SIG-M5 treated with dmso at 0.1 percent for 504 hours (cell line): ENCODE data around the gene ATF7IP.
A peak's percentile ranks its signal among the peaks of the same experiment; 100 is the strongest.
"Not testable (repeated sequence)": the region's sequence is repeated elsewhere in the genome, so short reads cannot be mapped to it uniquely, and the experiment has no call there.

Source experiments
- DNase-seq: peaks from one replicate; lab custom pipeline; 2025; ENCODE audit not compliant: unreplicated experiment; lab: John Stamatoyannopoulos, UW

ATF7IP gene

GRCh38 chr12:14365294-14366208 lies at the start of gene ATF7IP:
ATF7IP (plus strand) TSS chr12:14365682; CDS start chr12:14423916, 58,234 bp downstream.
- DNase-seq = peak; percentile 99

GRCh38 chr12:14317362-14318146 lies 47.9 kb upstream of the ATF7IP start:
- DNase-seq = no peak

- not testable (repeated sequence) for DNase-seq
Measured at GRCh38 chr12:14319704-14320427, 45.6 kb upstream of the ATF7IP start.

- DNase-seq = no peak
Measured at GRCh38 chr12:14322403-14322802, 43.1 kb upstream of the ATF7IP start.

GRCh38 chr12:14325716-14326343 lies 39.7 kb upstream of the ATF7IP start:
- no peak for DNase-seq

GRCh38 chr12:14326699-14327098 lies 38.8 kb upstream of the ATF7IP start:
- no peak for DNase-seq

DNA sequence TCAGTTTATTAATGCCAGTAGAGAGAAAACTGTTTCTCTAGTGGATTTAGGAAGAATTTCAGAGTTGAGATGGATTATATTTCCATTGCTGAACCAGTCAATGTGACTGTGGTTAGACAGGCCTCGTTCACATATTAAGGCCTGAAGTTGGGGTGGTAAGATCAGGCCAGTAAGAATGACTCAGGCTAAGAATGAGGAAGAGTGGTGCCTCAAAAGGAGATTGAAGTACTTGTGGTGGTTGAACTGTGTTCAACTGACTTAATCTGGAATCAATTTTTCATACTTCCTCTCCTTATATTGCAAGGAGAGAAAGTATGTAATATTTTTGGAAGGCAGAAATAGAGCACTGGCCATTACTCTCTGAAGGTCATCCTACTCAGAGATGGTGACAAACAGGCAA lies 37.8 kb upstream of the ATF7IP start:
- peak; percentile 86 for DNase-seq

- DNase-seq = no peak
Measured at GRCh38 chr12:14332482-14332881, 33.0 kb upstream of the ATF7IP start.

DNA sequence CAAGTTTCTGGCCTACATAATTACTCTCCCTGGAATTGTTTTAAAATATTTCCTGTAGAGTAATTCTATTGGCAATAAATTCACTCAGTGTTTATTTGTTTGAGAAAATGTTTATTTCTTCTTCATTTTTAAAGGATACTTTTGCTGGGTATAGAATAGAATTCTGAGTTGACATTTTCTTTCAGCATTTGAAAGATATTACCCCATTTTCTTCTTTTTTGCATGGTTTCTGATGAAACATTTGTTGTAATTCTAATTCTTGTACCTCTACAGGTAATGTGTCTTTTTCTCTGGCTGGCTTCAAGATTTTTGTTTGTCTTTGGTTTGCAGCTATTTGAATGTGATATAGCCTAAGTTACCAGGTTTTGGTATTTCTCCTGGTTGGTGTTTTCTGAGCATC lies 25.1 kb upstream of the ATF7IP start:
- DNase-seq = no peak

GRCh38 chr12:14351524-14351923 lies 14.0 kb upstream of the ATF7IP start:
- DNase-seq = not testable (repeated sequence)

- DNase-seq = not testable (repeated sequence)
Measured at GRCh38 chr12:14352066-14352465, 13.4 kb upstream of the ATF7IP start.

DNA sequence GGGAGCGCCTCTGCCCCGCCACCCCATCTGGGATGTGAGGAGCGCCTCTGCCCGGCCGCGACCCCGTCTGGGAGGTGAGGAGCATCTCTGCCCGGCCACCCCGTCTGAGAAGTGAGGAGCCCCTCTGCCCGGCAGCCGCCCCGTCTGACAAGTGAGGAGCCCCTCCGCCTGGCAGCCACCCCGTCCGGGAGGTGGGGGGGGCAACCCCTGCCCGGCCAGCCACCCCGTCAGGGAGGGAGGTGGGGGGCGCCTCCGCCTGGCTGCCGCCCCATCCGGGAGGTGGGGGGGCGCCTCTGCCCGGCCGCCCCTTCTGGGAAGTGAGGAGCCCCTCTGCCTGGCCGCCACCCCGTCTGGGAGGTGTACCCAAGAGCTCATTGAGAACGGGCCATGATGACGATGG lies 10.8 kb upstream of the ATF7IP start:
- not testable (repeated sequence) for DNase-seq

DNA sequence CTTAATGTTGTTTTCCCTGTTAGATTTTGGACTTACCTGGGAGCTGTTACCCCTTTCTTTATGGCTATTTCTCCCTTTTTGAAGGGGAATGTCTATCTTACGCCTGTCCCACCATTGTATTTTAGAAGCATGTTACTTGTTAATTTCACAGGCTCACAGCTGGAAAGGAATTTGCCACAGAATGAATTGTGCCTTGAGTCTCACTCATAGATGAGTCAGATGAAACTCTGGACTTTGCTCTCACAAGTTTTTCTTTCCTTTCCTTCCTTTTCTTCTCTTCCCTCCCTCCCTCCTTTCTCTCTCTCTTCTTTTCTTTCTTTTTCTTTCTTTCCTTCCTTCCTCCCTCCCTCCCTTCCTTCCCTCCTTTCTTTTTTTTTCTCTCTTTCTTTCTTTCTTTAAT lies 9.3 kb upstream of the ATF7IP start:
- no peak for DNase-seq

DNA sequence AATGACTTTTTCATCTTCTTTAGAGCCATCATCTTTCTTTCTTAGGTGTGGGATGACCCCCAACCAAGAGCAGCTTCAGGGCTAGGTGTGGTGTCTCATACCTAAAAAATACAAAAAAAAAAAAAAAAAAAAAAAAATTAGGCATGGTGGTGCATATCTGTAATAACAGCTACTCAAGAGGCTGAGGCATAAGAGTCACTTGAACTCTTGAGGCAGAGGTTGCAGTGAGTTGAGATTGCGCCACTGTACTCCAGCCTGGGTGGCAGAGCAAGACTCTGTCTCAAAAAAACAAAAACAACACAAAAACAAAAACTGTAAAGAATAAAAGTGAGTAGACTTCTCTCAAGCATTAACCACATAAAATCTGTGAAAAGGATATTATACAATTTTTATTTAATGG lies 8.0 kb upstream of the ATF7IP start:
- no peak for DNase-seq

DNA sequence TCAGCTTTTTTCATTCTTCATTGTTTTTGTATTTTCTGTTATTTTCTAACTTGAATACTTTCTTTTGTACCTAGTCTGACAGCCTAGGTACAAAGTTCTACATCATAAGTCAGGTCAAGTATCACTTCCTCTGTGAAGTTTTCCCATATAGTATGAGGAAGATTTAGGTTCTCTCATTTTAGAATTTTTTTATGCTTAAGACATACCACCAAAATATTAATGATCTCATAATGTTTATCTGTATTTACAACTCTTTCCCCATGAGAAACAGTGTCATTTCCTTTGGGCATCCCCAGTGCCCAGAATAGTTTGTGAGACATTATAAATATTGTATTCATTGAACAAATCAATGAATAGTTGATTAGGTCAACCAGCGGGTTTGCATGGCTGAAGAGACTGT lies 3.1 kb upstream of the ATF7IP start:
- DNase-seq = no peak

DNA sequence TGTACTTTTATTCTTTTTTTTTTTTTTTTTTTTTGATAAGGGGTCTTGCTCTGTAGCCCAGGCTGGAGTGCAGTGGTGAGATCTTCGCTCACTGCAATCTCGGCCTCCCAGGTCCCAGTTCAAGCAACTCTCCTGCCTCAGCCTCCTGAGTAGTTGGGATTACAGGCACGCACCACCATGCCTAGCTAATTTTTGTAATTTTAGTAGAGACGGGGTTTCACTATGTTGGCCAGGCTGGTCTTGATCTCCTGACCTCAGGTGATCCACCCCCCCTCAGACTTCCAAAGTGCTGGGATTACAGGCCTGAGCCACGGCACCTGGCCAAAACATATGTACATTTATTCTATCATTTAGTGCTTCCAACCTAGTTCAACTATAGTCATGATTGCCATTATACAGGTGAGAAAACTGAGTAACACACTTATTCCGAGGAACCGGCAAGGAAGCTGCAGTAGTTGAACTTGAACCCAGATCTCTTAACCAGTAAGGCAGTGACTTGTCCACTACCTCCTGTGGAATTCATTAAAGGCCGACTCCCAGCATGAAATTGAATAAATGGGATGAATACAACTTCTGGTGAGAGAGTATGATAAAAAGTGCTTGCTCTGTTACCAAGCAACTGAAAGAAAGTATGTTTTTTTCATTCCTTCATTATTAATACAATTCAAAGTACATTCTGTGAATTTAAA lies 755 bp upstream of the ATF7IP start:
- no peak for DNase-seq

GRCh38 chr12:14366209-14367039 lies 942 bp downstream of the ATF7IP start:
- peak; percentile 51 for DNase-seq

GRCh38 chr12:14367040-14367661 lies 1.7 kb downstream of the ATF7IP start:
- peak; percentile 92 for DNase-seq

GRCh38 chr12:14369311-14369710 lies 3.8 kb downstream of the ATF7IP start:
- no peak for DNase-seq
